Stimulated activated CD8-positive, alpha-beta memory T cell treated with anti-CD3 and anti-CD28 coated beads, Interleukin-7, amount 100 ng/mL, for 48 hours (primary cell): ENCODE measurements around the gene INHBB.
A peak's percentile ranks its signal among the peaks of the same experiment; 100 is the strongest.
"Not testable (repeated sequence)": the region's sequence is repeated elsewhere in the genome, so short reads cannot be mapped to it uniquely, and the experiment has no call there.

Experiments
- DNase-seq, 2 donors: peaks; one replicate each; pipeline ENCODE4 v3.0.0-alpha.2; 2020; ENCODE audit warnings: low read depth in 1 of 2; ENCODE audit errors: extremely low read depth in 1 of 2

The INHBB gene

DNA sequence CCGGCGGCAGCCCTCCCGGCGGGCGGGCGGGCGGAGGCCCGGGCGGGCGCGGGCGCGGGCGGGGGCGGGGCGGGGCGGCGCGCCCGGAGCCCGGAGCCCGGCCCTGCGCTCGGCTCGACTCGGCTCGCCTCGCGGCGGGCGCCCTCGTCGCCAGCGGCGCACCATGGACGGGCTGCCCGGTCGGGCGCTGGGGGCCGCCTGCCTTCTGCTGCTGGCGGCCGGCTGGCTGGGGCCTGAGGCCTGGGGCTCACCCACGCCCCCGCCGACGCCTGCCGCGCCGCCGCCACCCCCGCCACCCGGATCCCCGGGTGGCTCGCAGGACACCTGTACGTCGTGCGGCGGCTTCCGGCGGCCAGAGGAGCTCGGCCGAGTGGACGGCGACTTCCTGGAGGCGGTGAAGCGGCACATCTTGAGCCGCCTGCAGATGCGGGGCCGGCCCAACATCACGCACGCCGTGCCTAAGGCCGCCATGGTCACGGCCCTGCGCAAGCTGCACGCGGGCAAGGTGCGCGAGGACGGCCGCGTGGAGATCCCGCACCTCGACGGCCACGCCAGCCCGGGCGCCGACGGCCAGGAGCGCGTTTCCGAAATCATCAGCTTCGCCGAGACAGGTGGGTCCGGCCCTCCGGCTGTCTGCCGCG is at the start of gene INHBB:
TSS of gene INHBB (plus strand) at position 111 of the 641 bp plus-strand sequence. CDS start at position 164, 53 bp downstream.
- no peak for DNase-seq

DNA sequence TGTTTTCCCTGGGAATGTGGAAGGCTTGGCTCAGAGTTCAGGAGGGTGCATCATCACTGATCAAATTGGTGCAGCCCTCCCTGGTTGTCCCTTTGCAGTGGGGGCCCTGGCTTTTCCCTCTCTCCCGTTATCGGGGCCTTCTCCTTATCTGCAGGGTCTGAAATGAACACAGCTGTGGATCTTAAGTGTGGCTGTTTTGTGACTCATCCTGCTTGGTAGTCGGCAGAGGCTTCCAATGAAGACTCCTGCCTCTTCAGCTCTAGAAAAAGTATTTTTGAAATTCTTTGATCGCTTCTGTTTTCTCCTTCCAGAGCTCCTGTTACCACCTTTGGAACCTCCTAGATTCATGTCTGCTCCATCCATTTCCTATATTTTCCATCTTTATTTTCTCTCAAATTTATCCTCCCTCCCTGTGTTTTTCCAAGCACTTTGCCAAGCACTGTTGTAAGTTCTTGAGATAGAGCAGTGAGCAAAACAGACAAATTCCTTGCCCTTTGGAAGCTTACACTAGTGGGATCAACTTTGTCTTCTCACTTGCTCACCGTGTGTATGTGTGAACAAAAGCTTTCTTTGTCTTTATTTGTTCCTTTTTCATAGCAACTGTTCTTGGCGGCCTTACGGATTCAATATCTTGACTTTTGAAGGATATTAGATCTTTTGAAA is 47.6 kb upstream of the INHBB start:
- no peak for DNase-seq

DNA sequence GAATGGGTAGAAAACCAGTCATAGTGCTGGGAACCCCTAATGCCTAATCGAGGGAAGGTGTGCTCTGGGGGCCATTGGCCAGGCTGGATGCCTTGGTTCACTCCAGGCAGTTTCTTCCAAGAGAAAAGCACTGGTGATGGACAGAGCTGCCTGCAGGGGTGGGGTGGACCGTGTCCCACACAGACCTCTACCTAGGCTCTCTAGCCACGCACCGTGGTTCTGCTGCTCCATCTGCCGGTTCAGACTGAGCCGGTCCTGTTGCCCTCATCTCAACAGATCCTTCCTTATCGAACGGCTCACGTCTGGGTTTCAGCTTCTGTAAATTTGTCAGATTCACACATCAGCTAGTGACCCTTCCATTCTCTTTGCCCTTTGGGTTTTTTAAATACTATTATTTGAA is 46.9 kb upstream of the INHBB start:
- DNase-seq: no peak

DNA sequence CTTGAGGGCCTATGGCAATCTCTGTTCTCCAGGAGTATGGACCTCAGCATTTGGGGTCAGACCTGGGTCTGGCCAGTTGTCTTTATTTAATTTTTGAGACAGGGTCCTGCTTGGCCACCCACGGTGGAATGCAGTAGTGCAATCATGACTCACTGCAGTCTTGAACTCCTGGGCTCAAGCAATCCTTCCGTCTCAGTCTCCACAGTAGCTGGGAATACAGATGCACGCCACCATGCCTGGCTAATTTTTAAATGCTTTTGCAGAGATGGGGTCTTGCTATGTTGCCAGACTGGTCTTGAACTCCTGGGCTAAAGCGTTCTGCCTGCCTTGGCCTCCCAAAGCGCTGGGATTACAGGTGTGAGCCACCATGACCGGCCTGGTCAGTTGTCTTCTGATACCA is 46.4 kb upstream of the INHBB start:
- DNase-seq: no peak

DNA sequence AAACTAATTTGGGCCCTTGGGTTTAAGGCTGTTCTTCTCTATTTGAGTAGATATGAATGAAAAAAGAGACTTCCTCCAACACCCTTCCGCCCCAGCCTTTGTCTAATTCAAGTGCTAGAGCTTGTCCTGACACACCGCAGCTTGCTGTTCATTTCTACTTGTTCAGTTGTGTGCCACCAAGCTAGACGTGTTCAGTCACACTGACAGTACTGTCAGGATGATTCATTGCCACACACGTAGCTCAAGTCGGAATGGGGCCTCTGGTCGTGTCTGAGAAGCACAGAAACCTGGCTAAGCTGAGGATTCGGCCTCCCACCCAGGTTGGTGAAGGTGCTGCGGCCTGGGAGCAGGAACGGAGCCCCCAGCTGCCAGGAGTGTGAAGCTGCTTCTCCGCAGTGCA is 45.6 kb upstream of the INHBB start:
- DNase-seq: no peak

DNA sequence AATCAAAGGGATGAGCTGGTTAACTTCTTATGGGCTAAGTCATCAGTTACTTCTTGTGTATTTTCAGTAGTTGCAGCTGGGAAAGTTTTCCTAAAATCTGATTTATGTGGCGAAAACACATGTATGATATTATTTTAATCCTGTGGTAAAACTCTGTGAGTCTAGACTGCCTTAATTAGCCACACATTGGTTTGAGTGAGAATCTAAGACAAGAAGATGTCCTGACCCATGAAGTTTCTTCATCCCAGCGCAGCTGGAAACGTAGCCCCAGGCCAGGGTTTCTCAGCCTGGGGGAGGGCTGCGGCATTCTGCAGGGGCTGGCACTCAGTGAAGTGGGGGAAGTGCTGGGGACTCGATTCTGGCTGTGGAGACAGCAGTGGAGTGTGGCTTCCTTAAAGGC is 44.7 kb upstream of the INHBB start:
- no peak for DNase-seq

DNA sequence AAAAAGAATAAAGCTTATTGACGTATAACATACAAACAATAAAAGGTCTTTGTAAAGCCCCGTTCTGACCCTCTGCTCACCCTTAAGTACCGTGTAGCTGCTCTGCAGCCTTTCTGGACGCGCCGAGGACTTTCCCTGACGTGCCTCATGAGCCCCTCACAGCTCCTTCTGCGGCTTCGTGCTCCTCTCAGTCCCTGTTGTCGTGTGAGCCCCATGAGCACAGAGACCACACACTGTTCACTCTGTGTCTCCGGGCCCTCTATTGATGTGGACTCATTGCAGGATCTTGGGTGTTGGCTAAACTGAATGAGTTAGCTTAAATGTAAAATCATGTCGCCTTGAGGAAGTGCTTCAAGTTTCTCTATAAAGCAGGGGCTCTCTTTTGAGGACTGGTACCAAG is 43.6 kb upstream of the INHBB start:
- DNase-seq: no peak

DNA sequence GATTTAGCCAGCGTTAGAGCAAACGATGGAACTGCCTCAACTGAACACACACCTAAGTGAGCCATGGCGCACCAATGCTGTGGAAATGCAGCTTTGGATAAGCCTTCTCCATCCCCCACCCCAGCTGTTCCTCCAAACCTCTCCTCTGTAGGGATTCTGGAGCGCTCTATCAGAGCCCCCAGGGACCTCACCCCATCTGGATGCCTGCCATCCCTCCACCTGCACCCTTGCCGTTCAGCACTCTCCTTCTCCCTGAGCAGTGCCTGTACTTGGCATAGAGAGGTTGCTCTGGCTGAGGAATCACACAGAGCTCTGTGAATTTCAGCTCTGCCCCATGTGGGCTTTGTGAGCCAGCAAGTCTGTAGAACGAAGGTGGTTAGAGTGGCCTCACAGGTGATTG is 42.8 kb upstream of the INHBB start:
- no peak for DNase-seq

DNA sequence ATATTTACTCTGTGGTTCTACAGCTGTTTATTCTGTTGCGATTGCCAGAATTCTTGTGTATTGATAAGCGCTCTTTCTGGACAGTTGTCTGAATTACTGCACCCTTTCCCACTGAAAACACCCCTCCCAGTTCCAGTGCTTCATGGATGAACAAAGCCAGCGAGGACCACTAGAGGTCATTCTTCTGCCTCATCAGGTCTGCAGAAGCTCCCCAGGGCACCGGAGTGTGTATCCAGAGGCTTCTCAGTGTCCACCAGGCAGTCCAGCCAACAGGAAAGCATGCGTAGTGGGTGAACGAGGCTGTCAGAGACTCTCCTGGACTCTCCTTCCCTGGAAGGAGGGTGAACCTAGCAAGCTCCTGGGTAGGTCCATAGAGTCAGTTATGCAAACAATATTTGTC is 40.6 kb upstream of the INHBB start:
- DNase-seq: no peak

DNA sequence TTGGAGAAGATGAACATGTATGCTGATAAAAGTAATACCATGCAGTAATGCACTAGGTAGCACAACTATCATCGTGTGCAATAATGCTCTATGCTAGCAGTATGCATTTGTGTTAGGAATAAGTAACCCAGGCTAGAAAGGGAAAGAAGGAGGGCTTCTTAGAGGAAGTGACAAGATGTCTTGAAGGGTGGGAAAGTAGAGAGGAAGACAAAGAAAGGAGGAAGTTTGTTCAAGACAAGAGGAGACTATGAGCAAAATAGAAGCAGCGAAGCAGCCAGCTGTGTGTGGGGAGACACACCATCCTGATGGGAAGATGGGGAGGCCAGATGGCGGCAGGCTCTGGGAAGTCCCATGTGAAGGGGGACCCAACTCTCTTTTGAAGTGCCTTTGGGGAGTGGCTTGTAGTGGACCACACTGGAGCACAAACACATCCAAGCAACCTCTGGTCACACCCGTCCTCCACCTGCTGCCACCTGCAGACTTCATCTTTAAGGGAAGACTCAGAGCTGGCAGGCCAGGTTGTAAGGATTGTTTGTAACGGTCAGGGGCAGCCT is 39.9 kb upstream of the INHBB start:
- no peak for DNase-seq

DNA sequence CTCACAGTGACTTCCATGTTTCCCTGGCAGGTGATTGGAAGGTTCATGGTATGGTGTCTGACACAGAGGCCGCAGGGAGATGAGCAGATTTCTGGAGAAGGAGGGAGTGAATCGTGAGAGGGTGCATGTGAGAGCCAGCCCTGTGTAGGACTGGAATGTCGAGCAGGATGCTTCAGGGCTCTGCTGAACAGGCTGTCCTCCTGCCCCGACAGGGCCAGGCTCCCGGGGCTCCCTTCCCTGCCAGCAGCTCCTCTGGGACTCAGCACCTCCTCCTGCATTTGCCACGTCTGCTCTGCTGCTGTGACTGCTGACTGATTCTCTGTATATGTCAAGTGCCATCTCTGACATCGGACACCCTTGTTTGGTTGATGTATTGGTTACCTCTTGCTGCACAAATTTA is 38.5 kb upstream of the INHBB start:
- no peak for DNase-seq

DNA sequence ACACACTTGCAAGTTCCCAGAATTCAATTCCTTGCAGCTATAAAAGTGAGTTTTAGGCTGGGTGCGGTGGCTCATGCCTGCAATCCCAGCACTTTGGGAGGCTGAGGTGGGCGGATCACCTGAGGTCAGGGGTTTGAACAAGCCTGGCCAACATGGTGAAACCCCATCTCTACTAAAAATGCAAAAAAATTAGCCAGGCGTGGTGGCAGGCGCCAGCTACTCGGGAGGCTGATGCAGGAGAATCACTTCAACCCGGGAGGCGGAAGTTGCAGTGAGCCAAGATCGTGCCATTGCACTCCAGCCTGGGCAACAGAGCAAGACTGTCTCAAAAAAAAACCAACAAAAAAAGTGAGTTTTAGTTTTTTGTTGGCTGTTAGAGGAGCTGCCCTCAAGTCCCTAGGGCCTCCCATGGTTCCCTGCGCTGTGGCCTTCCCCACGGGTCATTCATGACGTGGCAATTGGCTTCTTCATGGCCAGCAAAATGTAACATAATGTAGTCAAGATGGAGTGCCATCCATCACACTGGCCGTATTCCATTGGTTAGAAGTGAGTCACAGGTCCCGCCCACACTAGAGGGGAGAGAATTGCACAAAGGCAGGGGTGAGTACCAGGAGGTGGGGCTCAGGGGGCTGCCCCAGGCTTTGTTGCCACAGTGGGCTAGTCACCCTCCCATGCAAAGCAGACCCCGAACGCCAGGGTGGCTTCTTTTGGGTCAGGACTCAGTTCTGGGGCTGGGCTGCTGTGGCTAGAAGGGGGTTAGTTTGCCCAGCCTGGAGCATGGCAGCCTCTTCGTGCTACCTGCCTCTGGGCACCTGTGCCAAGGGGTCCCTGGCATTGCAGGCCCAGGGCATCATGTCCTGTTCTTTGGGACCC is 37.7 kb upstream of the INHBB start:
- DNase-seq: no peak

DNA sequence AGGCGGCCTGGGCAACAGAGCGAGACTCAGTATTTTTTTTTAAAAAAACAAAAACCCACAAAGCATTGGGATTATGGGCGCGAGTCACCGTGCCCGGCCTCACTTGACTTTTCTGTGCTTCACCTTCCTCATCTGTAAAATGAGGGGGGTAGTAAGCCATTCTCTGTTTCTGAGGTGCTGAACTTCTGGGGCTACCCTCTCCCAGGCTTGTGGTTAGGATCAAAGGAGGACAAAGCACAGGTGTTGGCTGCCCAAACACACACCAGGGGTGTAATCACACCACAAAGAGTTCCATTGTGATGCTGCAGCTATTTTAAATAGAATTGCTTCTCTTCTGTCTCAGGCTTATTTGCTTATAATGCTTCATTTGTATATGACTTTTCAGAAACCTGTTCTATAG is 35.8 kb upstream of the INHBB start:
- DNase-seq: no peak

DNA sequence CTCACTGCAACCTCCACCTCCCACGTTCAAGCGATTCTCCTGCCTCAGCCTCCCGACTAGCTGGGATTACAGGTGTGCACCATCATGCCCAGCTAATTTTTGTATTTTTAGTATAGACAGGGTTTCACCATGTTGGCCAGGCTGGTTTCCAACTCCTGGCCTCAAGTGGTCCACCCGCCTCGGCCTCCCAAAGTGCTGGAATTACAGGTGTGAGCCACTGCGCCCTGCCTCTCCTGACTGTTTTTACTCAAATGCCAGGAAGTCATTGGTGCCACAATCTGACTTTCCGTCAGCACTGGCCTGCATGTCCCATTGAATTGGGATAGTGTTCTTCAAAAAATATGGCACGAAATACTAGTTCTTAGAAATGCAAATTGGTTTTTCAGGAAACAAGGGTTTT is 35.1 kb upstream of the INHBB start:
- DNase-seq: not testable (repeated sequence)

DNA sequence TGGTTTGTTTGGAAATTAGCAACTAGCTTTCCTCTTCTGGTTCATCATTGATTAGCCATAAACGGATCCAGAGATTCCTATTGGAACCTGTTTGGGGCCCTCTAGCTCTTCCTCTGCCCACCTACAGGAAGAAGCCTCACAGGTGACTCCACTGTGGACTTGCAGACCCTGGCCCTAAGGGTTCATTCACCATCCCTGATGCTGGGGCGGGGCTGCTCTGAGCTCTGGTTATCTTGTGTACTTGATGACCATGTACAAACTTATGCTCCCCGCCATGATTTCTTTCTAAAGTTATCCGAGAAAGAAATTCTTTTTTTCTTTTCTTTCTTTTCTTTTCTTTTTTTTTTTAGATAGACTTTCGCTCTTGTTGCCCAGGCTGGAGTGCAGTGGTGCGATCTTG is 33.9 kb upstream of the INHBB start:
- DNase-seq: no peak

DNA sequence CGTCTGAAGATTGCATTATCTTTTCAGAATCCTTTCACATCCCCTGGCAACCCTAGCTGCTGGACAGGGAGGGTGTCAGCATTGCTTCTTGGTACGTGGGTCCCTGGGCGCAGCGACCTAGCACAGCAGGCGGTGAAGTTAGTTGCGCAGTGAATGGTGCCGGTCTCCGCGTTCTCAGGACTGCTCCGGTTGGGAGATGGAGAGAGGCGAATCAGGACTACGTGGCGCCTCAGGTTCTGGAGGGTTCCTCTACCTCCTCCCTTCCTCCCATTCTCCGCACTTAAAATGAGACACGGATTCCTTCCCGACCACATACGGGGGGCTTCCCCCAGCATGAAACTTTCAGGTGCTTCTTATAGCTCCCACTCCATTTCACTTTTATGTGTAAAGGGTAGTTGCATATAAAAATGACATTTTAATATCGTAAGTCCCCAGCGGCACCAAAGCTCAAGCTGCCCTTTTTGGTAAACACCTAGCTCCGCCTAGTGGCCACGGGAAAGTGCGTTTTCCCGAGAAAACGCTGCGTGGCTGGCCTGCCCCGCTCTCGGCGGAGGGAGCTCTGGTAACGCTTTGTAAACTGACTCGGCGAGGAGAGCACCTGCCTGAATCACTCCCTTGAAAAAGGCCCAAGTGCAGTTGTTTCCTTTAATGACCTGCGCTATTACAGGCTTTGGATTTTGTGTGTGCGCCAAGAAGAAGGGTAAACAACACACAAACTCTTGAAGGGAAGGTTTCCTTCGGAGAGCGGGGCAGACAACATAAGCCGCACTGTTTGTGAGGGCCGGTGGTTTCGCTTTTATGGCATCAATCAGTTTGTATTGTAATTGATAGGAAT is 32.9 kb upstream of the INHBB start:
- peak; percentile 46 to 61 for DNase-seq

DNA sequence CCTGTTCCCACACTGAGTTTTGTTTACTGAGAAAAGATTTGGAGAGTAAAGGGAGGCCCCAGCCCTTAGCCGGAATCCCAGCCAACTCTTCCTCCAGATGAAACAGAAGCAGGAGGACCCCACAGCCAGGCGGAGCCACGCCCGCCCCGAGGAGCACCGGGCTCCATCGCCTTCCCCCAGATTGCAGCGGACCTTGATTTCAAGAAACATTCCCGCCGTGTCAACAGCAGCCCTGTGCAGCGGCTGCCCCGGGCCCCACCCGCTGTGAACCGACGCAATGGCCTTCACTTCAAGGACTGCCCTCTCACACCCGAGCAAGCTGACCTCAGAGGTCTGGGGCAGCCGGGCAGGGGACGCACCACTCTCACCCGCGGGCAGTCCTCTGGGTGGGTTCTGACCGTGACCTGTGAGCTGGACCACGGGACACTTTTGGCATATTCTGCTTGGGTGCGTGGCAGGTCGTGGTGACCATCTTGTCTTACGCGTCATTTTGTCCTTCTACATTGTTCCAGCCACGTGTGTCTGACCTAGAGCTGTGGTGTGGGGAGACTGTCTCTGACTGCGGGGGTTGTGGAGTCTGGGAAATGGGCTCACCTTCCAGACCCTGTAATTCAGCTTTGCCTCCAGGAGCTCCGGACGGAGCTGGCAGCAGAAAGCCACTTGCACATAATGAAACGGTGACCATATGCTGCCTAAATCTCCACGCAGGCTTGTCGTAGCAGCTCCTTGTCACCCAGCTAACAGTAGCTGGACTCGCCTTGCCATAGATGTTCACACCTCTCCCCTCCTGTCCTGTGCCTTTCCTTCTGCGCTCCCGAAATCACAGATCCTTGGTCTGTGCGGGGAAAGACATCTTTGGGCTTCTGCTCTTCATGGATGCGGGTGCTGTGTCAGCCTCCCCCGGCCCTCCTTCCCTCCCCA is 32.0 kb upstream of the INHBB start:
- no peak for DNase-seq

DNA sequence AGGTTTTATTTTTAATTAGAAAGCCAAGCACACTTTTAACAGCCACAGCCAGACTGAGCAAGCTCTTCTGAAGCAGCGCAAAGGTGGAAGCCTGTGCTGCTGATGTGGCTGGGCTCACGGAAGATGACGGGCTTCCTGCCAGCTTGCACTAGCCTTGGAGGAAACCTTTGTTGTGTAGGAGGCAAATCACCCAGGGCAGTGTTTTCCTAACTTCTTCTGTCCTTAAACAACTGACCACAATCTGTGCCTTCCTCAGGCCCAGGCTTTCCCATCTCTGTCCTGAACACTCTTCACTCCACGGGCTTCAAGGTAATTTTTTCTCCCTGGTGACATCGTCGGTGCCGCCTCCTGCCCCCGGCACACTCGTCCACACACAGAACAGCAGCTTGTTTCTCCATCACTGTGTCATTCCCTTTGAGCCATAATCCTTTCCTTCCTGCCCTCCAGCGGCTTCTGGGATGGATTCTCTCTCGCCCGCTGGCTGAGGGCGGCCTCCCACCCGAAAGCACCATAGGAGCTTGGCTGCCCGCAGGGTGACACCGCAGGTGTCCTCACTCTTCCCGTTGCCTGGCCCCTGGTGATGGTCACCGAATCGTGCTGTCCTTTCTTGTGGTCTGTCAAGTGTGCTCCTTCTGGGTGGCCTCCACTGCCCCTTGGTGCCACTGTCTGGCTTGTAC is 31.1 kb upstream of the INHBB start:
- no peak for DNase-seq

DNA sequence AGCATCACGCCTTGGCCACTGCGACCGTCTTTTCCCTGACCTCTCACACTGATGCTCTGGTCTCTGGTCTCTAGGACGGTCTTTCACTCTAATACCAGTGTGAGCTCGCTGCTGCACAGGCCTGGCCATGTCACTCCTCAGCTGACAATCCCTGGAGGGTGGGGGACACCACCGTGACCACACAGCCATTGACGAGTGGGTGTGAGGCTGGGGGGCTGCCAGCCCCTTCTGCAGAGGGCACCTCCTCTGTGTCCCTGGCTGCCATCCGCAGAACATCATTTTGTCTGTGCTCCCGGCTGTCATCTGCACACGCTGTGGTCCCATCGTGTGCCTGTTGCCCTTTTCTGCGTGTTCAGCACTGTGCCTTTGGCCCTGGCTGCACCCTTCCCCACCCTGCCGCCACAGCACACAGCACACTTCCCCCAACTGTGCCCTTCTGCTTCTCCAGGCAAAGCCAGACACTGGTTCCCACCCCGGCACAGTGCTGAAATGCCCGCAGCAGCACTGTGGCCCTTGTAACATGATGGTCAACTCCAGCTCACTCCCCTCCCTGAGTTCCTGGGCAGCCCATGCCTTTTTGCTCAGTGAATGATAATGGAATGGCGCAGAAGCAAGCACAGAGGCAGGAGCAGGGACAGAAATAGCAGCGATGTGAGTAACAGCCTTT is 30.4 kb upstream of the INHBB start:
- no peak for DNase-seq
